Measurements from ENCODE around the gene TAS2R39.

DNA sequence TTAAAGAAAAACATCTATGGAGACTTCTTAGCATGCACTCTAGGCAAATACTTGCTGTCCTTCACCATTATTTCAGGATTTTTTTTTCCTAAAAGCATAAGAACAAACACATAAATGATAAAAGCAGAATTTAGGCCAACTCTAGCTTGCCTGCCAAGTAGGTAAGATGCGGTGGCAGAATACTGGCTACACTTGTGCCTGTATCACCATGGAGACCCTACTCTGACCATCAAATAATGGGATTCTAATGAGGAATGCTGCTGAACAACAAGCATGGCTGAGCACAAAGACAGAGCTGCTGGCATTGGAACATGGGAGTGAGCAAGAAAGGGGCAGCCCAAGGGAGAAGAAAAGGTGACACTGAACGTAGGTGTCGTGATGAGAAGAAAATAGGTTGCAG lies 20.2 kb downstream of the TAS2R39 start:
- TF ChIP-seq, protein P1, sequence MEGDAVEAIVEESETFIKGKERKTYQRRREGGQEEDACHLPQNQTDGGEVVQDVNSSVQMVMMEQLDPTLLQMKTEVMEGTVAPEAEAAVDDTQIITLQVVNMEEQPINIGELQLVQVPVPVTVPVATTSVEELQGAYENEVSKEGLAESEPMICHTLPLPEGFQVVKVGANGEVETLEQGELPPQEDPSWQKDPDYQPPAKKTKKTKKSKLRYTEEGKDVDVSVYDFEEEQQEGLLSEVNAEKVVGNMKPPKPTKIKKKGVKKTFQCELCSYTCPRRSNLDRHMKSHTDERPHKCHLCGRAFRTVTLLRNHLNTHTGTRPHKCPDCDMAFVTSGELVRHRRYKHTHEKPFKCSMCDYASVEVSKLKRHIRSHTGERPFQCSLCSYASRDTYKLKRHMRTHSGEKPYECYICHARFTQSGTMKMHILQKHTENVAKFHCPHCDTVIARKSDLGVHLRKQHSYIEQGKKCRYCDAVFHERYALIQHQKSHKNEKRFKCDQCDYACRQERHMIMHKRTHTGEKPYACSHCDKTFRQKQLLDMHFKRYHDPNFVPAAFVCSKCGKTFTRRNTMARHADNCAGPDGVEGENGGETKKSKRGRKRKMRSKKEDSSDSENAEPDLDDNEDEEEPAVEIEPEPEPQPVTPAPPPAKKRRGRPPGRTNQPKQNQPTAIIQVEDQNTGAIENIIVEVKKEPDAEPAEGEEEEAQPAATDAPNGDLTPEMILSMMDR (conservative IDR thresholded peaks at IDR 0.05), result no peak
- TF ChIP-seq EZH2 (IDR thresholded peaks at IDR 0.05; ENCODE audit: low read depth), result no peak

Measured in PC-9 (cell line).